GM12878 (cell line): ENCODE measurements around the gene FAM83G. TPM values are rescaled to one million over a fixed set of nuclear protein-coding genes. Genes with fewer than 3 reads are reported as not detected.
"Not testable (repeated sequence)": the region's sequence is repeated elsewhere in the genome, so short reads cannot be mapped to it uniquely, and the experiment has no call there.

Source experiments
- ATAC-seq: fragments of 200-7000 bp; cut with Tn5 transposase; 3 replicates; pipeline ENCODE4 v1.9.1; 2020; ENCODE audit warnings: mild to moderate bottlenecking, moderate library complexity
- BruUV-seq: library from RNA; stranded (reverse); fragments of 400-500 nt; replicated peaks from 2 replicates; lab custom pipeline; 2021; lab: Mats Ljungman, UMichigan
- CTCF ChIA-PET: fragments of 300-600 bp; sonication (Branson Sonifier 250); formaldehyde crosslinking; extraction: SDS; loops from one replicate; lab custom pipeline; 2021; ENCODE audit warnings: inconsistent platforms; lab: Yijun Ruan, JAX
- POLR2A ChIA-PET: fragments of 350-600 bp; formaldehyde crosslinking; extraction: SDS; loops from one replicate; lab custom pipeline; 2021; ENCODE audit warnings: inconsistent platforms; lab: Charles Lee
- RAD21 ChIA-PET: fragments of 300-600 bp; sonication (Branson Sonifier 250); formaldehyde crosslinking; loops from one replicate; lab custom pipeline; 2023; ENCODE audit warnings: antibody characterized with exemption; ENCODE audit not compliant: unreplicated experiment; lab: Charles Lee
- SMC1A ChIA-PET: fragments of 300-600 bp; sonication (Branson Sonifier 250); formaldehyde crosslinking; loops from one replicate; lab custom pipeline; 2023; ENCODE audit not compliant: unreplicated experiment, uncharacterized antibody; lab: Charles Lee
- DNase-seq: peaks from one replicate; pipeline ENCODE4 v3.0.0-alpha.2; 2011; ENCODE audit warnings: low read depth, low spot score
- FAIRE-seq: peaks from 3 replicates; lab custom pipeline; 2011; peaks lifted over from hg19 to GRCh38; lab: Jason Lieb, UNC
- H2AFZ ChIP-seq: 2 replicates; pipeline ENCODE4 v1.6.0; 2011; ENCODE audit warnings: low read depth, low read length, control low read depth; ENCODE audit not compliant: control insufficient read depth
- H3K27ac ChIP-seq: 2 replicates; pipeline ENCODE4 v1.5.1; 2011; ENCODE audit warnings: control low read depth; ENCODE audit not compliant: control insufficient read depth, insufficient read depth
- H3K27me3 ChIP-seq, 2 experiments: replicated peaks in 1 of 2; 2 replicates each; pipeline versions ENCODE4 v1.6.0 to v1.6.1; 2011; ENCODE audit warnings: low read length in 1 of 2; ENCODE audit not compliant: control insufficient read depth in 2 of 2, insufficient read depth in 2 of 2
- H3K36me3 ChIP-seq, 2 experiments: 2 replicates each; pipeline ENCODE4 v1.5.1; 2011; ENCODE audit warnings: low read length in 1 of 2; ENCODE audit not compliant: control insufficient read depth in 2 of 2, insufficient read depth in 2 of 2
- H3K4me1 ChIP-seq: 2 replicates; pipeline ENCODE4 v1.6.1; 2011; ENCODE audit warnings: mild to moderate bottlenecking, low read length, moderate library complexity, mixed read lengths; ENCODE audit not compliant: control insufficient read depth, insufficient read depth
- H3K4me2 ChIP-seq: 2 replicates; pipeline ENCODE4 v1.6.0; 2011; ENCODE audit warnings: control low read depth; ENCODE audit not compliant: control insufficient read depth, insufficient read depth
- H3K4me3 ChIP-seq: fragments of 200-600 bp; sonication (generic); 2 replicates; pipeline ENCODE4 v1.5.1; 2016
- H3K79me2 ChIP-seq: 2 replicates; pipeline ENCODE4 v1.6.0; 2011; ENCODE audit warnings: low read length; ENCODE audit not compliant: control insufficient read depth, insufficient read depth
- H3K9ac ChIP-seq: 2 replicates; pipeline ENCODE4 v1.8.0; 2011; ENCODE audit warnings: low read length, control low read depth, mixed read lengths; ENCODE audit not compliant: control insufficient read depth, insufficient read depth
- H3K9me3 ChIP-seq: replicated peaks from 3 replicates; pipeline ENCODE4 v1.5.1; 2011; ENCODE audit warnings: mild to moderate bottlenecking, low read length; ENCODE audit not compliant: control insufficient read depth, insufficient read depth
- H4K20me1 ChIP-seq: 2 replicates; pipeline ENCODE4 v1.6.0; 2011; ENCODE audit not compliant: control insufficient read depth, insufficient read depth
- WGBS: methylation state at CpG from one replicate; pipeline ENCODE4 v1.1.6; 2016; ENCODE audit warnings: low lambda C conversion rate; ENCODE audit not compliant: insufficient replicate concordance, insufficient coverage; ENCODE audit errors: missing lambda C conversion rate; 5-methylcytosine and 5-hydroxymethylcytosine counted together
- in situ Hi-C: fragments of 300-500 bp; cut with MboI; formaldehyde crosslinking; loops from 9 replicates; pipeline ENCODE4 v1.14.3; 2018; ENCODE audit warnings: mixed read lengths
- intact Hi-C: fragments of 100-400 bp; cut with micrococcal nuclease; formaldehyde crosslinking; loops from one replicate; pipeline ENCODE4 v1.14.2; 2022; ENCODE audit not compliant: unreplicated experiment
- polyA plus RNA-seq, 11 experiments: library from polyadenylated mRNA; depleted of rRNA in 4 of 11; unstranded in 6 of 11; stranded (reverse) in 5 of 11; fragments of >200 nt; fragmentation: Nextera tagmentation in 4 of 11; fragmentation: Illumina TruSeq in 1 of 11; extraction: Ambion mirVana in 4 of 11; extraction: Trizol in 1 of 11; gene quantifications; 1 replicate in 1 of 11; 2 replicates in 10 of 11; pipeline versions ENCODE4 v1.2.1 to v1.2.3, GENCODE V29; 2011 to 2016; ENCODE audit warnings: inconsistent platforms in 2 of 11, missing spikeins in 2 of 11, low read depth in 1 of 11
- total RNA-seq, 4 experiments: library from RNA; depleted of rRNA in 3 of 4; stranded (reverse); fragments of >200 nt in 3 of 4; fragmentation: Illumina TruSeq in 1 of 4; extraction: Trizol in 1 of 4; gene quantifications; 2 replicates each; pipeline versions ENCODE4 v1.2.1 to v1.2.3, GENCODE V29; 2013 to 2021

Gene FAM83G
- total and polyA plus RNA-seq, 10 of the 15 experiments (the other 5 are each of a cell fraction or from before 2014, with no cell fraction given), result 0.03 to 16.7 (median 6.5) TPM

- WGBS, result no CpG with 5 or more reads among the region's 12 CpGs
- DNase-seq, SMC1A ChIA-PET, H3K79me2 ChIP-seq, BruUV-seq, CTCF ChIA-PET, H3K9ac ChIP-seq, H2AFZ ChIP-seq, POLR2A ChIA-PET, H3K4me1 ChIP-seq, H4K20me1 ChIP-seq, H3K27ac ChIP-seq, H3K4me2 ChIP-seq, H3K27me3 ChIP-seq, H3K4me3 ChIP-seq, H3K9me3 ChIP-seq, in situ Hi-C loops, H3K36me3 ChIP-seq, intact Hi-C loops, RAD21 ChIA-PET: not testable (repeated sequence)
- FAIRE-seq, result peak; percentile 65
- peak; percentile 50 for ATAC-seq
These were observed 42.3 kb upstream of the FAM83G start, which contains the start of gene GRAP for GRCh38 chr17:19046782-19047375. GRAP (minus strand) TSS chr17:19046957; CDS start chr17:19046926, 31 bp downstream.

GRCh38 chr17:19044643-19045042 is 40.1 kb upstream of the FAM83G start:
- H3K4me2 ChIP-seq, RAD21 ChIA-PET, in situ Hi-C loops, SMC1A ChIA-PET, H3K27ac ChIP-seq, BruUV-seq, H3K27me3 ChIP-seq, FAIRE-seq, H3K36me3 ChIP-seq, H3K4me1 ChIP-seq, H3K9ac ChIP-seq, H4K20me1 ChIP-seq, H2AFZ ChIP-seq, CTCF ChIA-PET, H3K4me3 ChIP-seq, DNase-seq, intact Hi-C loops, POLR2A ChIA-PET, H3K79me2 ChIP-seq, H3K9me3 ChIP-seq: not testable (repeated sequence)
- no CpG with 5 or more reads among the region's 9 CpGs for WGBS
- peak; percentile 11; the same call in 2 of the 3 replicates for ATAC-seq

GRCh38 chr17:19043032-19043431 is 38.5 kb upstream of the FAM83G start:
- H2AFZ ChIP-seq, RAD21 ChIA-PET, H3K4me3 ChIP-seq, DNase-seq, CTCF ChIA-PET, FAIRE-seq, intact Hi-C loops, H3K36me3 ChIP-seq, POLR2A ChIA-PET, H4K20me1 ChIP-seq, H3K27me3 ChIP-seq, H3K4me2 ChIP-seq, H3K4me1 ChIP-seq, H3K9me3 ChIP-seq, H3K9ac ChIP-seq, in situ Hi-C loops, H3K79me2 ChIP-seq, SMC1A ChIA-PET, BruUV-seq: not testable (repeated sequence)
- peak overlapping the region; percentile 48; the same call in 1 of the 2 replicates for H3K27ac ChIP-seq
- no CpG with 5 or more reads among the region's 8 CpGs for WGBS
- ATAC-seq, result peak; percentile 25

GRCh38 chr17:19042369-19042768 is 37.8 kb upstream of the FAM83G start:
- DNase-seq, FAIRE-seq, H3K9me3 ChIP-seq, H3K27ac ChIP-seq, BruUV-seq, H2AFZ ChIP-seq, H3K4me2 ChIP-seq, H3K4me1 ChIP-seq, POLR2A ChIA-PET, CTCF ChIA-PET, H3K36me3 ChIP-seq, in situ Hi-C loops, H3K4me3 ChIP-seq, H3K27me3 ChIP-seq, SMC1A ChIA-PET, intact Hi-C loops, H3K9ac ChIP-seq, H4K20me1 ChIP-seq, RAD21 ChIA-PET, H3K79me2 ChIP-seq: not testable (repeated sequence)
- peak; percentile 33 for ATAC-seq
- no CpG with 5 or more reads among the region's 14 CpGs for WGBS
